ENCODE results near the gene ACER2. TPM values are rescaled to one million over a fixed set of nuclear protein-coding genes. Genes with fewer than 3 reads are reported as not detected.

ACER2 gene
- total and polyA plus RNA-seq, 2 of the 8 experiments (the other 6 are each of a cell fraction or from before 2014, with no cell fraction given), result 7.4 to 8.8 TPM

GRCh38 chr9:19490269-19490668, 81.5 kb downstream of the ACER2 start:
- Histone ChIP-seq H4K91ac (replicated peaks; ENCODE audit: insufficient read length, low read length) (no peak overlapping the region), H3K27ac (ENCODE audit: low read depth, low read length) (no peak overlapping the region), H3K23me2 (ENCODE audit: low read depth, low read length) (no peaks in the 10 kb centered on the region), H2BK15ac (ENCODE audit: low read length) (no peak overlapping the region), H3K9me3 (ENCODE audit: insufficient read depth in 2 of 2, low read depth in 1 of 2, low read length in 1 of 2) (no peaks in the 10 kb centered on the region), H3K27me3 (replicated peaks in 1 of 4; ENCODE audit: control insufficient read depth in 3 of 4, extremely low read depth in 1 of 4, insufficient read depth in 3 of 4, low read length in 3 of 4) (no peaks in the 10 kb centered on the region), H3K4me2 (ENCODE audit: insufficient read depth in 1 of 2, low read depth in 2 of 2, low read length in 2 of 2) (no peak overlapping the region), H2BK12ac (ENCODE audit: low read depth, low read length) (no peak overlapping the region), H3K14ac (ENCODE audit: insufficient read length) (no peak overlapping the region), H4K8ac (ENCODE audit: extremely low read depth, insufficient read depth, low read length) (no peak overlapping the region), H3K36me3 (ENCODE audit: control insufficient read depth in 2 of 4, insufficient read depth in 4 of 4, low read length in 3 of 4) (no peaks in the 10 kb centered on the region), H3K79me2 (ENCODE audit: control insufficient read depth in 1 of 2, insufficient read depth in 2 of 2, low read length in 2 of 2) (no peaks in the 10 kb centered on the region), H4K5ac (ENCODE audit: insufficient read length, low read depth, low read length) (no peak overlapping the region), H2BK20ac (ENCODE audit: low read length) (no peak overlapping the region), H3K56ac (replicated peaks; ENCODE audit: insufficient read length, low read depth, low read length) (no peak overlapping the region), H3K18ac (ENCODE audit: extremely low read depth, low read length) (no peak overlapping the region), H3K4ac (replicated peaks; ENCODE audit: insufficient read length, low read depth, low read length) (no peak overlapping the region), H2AK5ac (ENCODE audit: low read depth, low read length) (no peak overlapping the region), H4K20me1 (replicated peaks in 1 of 2; ENCODE audit: control insufficient read depth in 1 of 2, insufficient read depth in 2 of 2, low read length in 2 of 2) (no peaks in the 10 kb centered on the region), H3K23ac (ENCODE audit: insufficient read length) (no peak overlapping the region), H2BK120ac (replicated peaks; ENCODE audit: low read depth, low read length) (no peak overlapping the region), H2BK5ac (ENCODE audit: low read depth, low read length) (no peak overlapping the region), H3K9ac (replicated peaks in 1 of 4; ENCODE audit: extremely low read depth in 1 of 4, low read depth in 3 of 4, low read length in 3 of 4) (no peak overlapping the region), H2AFZ (ENCODE audit: low read length) (0 out of 2 replicates have a peak overlapping the region, but pooled peaks have one; percentile 8), H3K79me1 (ENCODE audit: low read depth, low read length) (no peaks in the 10 kb centered on the region), H3K4me1 (replicated peaks in 1 of 4; ENCODE audit: control insufficient read depth in 3 of 4, insufficient read depth in 4 of 4, low read length in 3 of 4) (no peaks in the 10 kb centered on the region), H3K4me3 (ENCODE audit: extremely low read depth in 1 of 4, insufficient read depth in 2 of 4, low read depth in 3 of 4, low read length in 4 of 4) (no peak overlapping the region)
- TF ChIP-seq RAD21 (IDR thresholded peaks at IDR 0.05 in 1 of 2, conservative IDR thresholded peaks at IDR 0.05 in 1 of 2; ENCODE audit: low read depth in 2 of 2, low read length in 2 of 2) (no peak), KDM5A (IDR thresholded peaks at IDR 0.05; ENCODE audit: low read length) (no peak), CTBP2 (IDR thresholded peaks at IDR 0.05; ENCODE audit: borderline replicate concordance, insufficient read depth, insufficient read length, low read length) (no peak), SP2 (IDR thresholded peaks at IDR 0.05; ENCODE audit: low read length) (no peak), POU5F1 (IDR thresholded peaks at IDR 0.05; ENCODE audit: low read depth, low read length) (no peak), ZNF274 (IDR thresholded peaks at IDR 0.05; ENCODE audit: borderline replicate concordance, extremely low read depth, low read length) (no peak), MAFK (IDR thresholded peaks at IDR 0.05; ENCODE audit: low read depth, low read length) (no peak), CHD1 (IDR thresholded peaks at IDR 0.05; ENCODE audit: low read depth, low read length) (no peak), SUZ12 (IDR thresholded peaks at IDR 0.05; ENCODE audit: low read length) (no peak), GTF2F1 (IDR thresholded peaks at IDR 0.05; ENCODE audit: borderline replicate concordance, low read depth, low read length) (no peak), RNF2 (IDR thresholded peaks at IDR 0.05; ENCODE audit: borderline replicate concordance, low read depth, low read length, missing control alignments, poor library complexity, severe bottlenecking) (no peak), RXRA (IDR thresholded peaks at IDR 0.05; ENCODE audit: insufficient read depth, low read depth, low read length) (no peak), SIX5 (IDR thresholded peaks at IDR 0.05; ENCODE audit: low read depth, low read length) (no peak)
- DNase-seq (ENCODE audit: low read depth in 1 of 2, low spot score in 2 of 2), result no peak
- FAIRE-seq, result no peak
- CTCF ChIA-PET (ENCODE audit: partially characterized antibody), result interaction anchor here (0.6 to 1.4 kb wide), 4 partner anchors 19 to 177 kb away, joined by 3 read pairs; no protein-coding TSS in a partner anchor
- WGBS, 2 experiments (ENCODE audit: extremely low coverage in 1 of 2, insufficient coverage in 1 of 2, insufficient read length in 1 of 2, insufficient replicate concordance in 2 of 2, low coverage in 1 of 2, low lambda C conversion rate in 2 of 2, missing lambda C conversion rate in 1 of 2), result 89% methylated on average over 8 of the region's 8 CpGs; no CpG with 5 or more reads in 1 of the 2 experiments
- POLR2A ChIA-PET (ENCODE audit: partially characterized antibody), result no interaction called here

Measured in H1 (cell line).